Central memory CD4-positive, alpha-beta T cell (primary cell): Measurements from ENCODE around the gene CDH3.
"Not testable (repeated sequence)": the region's sequence is repeated elsewhere in the genome, so short reads cannot be mapped to it uniquely, and the experiment has no call there.

Experiments used
- DNase-seq: peaks from one replicate; pipeline ENCODE4 v3.0.0; 2022

The CDH3 gene

GRCh38 chr16:68707340-68708152 is 62.4 kb downstream of the CDH3 start:
- DNase-seq, result no peak

- DNase-seq, result no peak
Measured at GRCh38 chr16:68710211-68710610, 65.1 kb downstream of the CDH3 start.

GRCh38 chr16:68711421-68712139 is 66.5 kb downstream of the CDH3 start:
- no peak for DNase-seq

- DNase-seq, result no peak
Measured at GRCh38 chr16:68713361-68713760, 68.3 kb downstream of the CDH3 start.

GRCh38 chr16:68715471-68715870 is 70.4 kb downstream of the CDH3 start:
- no peak for DNase-seq

- DNase-seq, result not testable (repeated sequence)
Measured at GRCh38 chr16:68716516-68716915, 71.4 kb downstream of the CDH3 start.

- no peak for DNase-seq
Measured at GRCh38 chr16:68717684-68718083, 72.6 kb downstream of the CDH3 start.

- no peak for DNase-seq
Measured at GRCh38 chr16:68718590-68718989, 73.5 kb downstream of the CDH3 start.

GRCh38 chr16:68719993-68720489 is 74.9 kb downstream of the CDH3 start:
- no peak for DNase-seq

- no peak for DNase-seq
Measured at GRCh38 chr16:68722119-68723024, 77.3 kb downstream of the CDH3 start.

- no peak for DNase-seq
Measured at GRCh38 chr16:68724797-68725196, 79.7 kb downstream of the CDH3 start.

GRCh38 chr16:68728523-68728922 is 83.4 kb downstream of the CDH3 start:
- DNase-seq, result no peak

GRCh38 chr16:68731637-68732036 is 86.5 kb downstream of the CDH3 start:
- no peak for DNase-seq

- no peak for DNase-seq
Measured at GRCh38 chr16:68732042-68732680, 87.1 kb downstream of the CDH3 start.

GRCh38 chr16:68732741-68733399 is 87.8 kb downstream of the CDH3 start:
- DNase-seq, result no peak

GRCh38 chr16:68733570-68733969 is 88.5 kb downstream of the CDH3 start:
- no peak for DNase-seq

- DNase-seq, result no peak
Measured at GRCh38 chr16:68734782-68735181, 89.7 kb downstream of the CDH3 start.

GRCh38 chr16:68736561-68736960 is 91.5 kb downstream of the CDH3 start:
- no peak for DNase-seq

- no peak for DNase-seq
Measured at GRCh38 chr16:68737046-68737729, 92.1 kb downstream of the CDH3 start, which contains the start of gene CDH1. TSS of gene CDH1 (plus strand) at chr16:68737292. CDS start at chr16:68737416, 124 bp downstream.

- no peak for DNase-seq
Measured at GRCh38 chr16:68737730-68738629, 92.9 kb downstream of the CDH3 start.
